Vagina (tissue), 2 donors: Measurements from ENCODE around the gene ABCA13.

Experiments used
- POLR2AphosphoS5 ChIP-seq, 2 donors: sonication (generic); formaldehyde crosslinking; IDR thresholded peaks; one replicate each; pipeline ENCODE4 v1.9.0; 2017; ENCODE audit warnings: antibody characterized with exemption in 2 of 2, mild to moderate bottlenecking in 2 of 2, low read depth in 1 of 2; ENCODE audit not compliant: insufficient read depth in 1 of 2
- TF ChIP-seq, protein P1 (sequence below), 3 experiments: fragments of 450-650 bp in 2 of 3; fragments of 200-600 bp in 1 of 3; sonication (generic) in 1 of 3; IDR thresholded peaks; one replicate each; pipeline ENCODE4 v1.5.1; 2017 to 2019; ENCODE audit warnings: antibody characterized with exemption in 3 of 3, mild to moderate bottlenecking in 2 of 3, moderate library complexity in 2 of 3

DNA sequence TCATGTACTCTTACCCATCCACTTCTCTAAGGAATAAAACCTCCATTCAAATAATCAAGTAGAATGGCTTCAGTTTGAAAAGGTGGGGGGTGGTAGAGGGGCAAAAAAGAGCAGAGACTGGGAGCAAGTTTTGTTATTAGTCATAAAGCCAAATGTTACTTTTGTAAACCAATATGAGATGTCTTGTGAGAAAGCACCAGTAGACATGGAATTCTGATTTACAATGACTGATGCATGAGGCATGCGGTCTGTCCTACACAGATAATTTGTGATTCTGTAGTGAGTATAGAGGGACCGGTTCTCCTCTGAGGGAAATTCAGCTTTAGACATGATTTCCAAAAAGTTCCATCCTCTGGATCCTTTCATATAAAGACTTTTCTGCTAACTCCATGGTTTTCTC, 12.9 kb upstream of the ABCA13 start:
- no peak for TF ChIP-seq POLR2AphosphoS5 (IDR thresholded peaks at IDR 0.05; ENCODE audit: insufficient read depth in 1 of 2, low read depth in 1 of 2)
- TF ChIP-seq, protein P1, sequence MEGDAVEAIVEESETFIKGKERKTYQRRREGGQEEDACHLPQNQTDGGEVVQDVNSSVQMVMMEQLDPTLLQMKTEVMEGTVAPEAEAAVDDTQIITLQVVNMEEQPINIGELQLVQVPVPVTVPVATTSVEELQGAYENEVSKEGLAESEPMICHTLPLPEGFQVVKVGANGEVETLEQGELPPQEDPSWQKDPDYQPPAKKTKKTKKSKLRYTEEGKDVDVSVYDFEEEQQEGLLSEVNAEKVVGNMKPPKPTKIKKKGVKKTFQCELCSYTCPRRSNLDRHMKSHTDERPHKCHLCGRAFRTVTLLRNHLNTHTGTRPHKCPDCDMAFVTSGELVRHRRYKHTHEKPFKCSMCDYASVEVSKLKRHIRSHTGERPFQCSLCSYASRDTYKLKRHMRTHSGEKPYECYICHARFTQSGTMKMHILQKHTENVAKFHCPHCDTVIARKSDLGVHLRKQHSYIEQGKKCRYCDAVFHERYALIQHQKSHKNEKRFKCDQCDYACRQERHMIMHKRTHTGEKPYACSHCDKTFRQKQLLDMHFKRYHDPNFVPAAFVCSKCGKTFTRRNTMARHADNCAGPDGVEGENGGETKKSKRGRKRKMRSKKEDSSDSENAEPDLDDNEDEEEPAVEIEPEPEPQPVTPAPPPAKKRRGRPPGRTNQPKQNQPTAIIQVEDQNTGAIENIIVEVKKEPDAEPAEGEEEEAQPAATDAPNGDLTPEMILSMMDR (IDR thresholded peaks at IDR 0.05): no peak
